ENCODE measurements around the gene RMC1.

Gene RMC1

GRCh38 chr18:23570912-23571504 is 67.7 kb downstream of the RMC1 start:
- ChIA-PET CTCF (no interaction called here), POLR2A (ENCODE audit: low non-redundant PET) (no interaction called here)
- TF ChIP-seq CTCF (conservative IDR thresholded peaks at IDR 0.05; ENCODE audit: low read depth) = no peak
- DNase-seq (ENCODE audit: low spot score) = no peak
- no peak overlapping the region for H3K27ac ChIP-seq

- TF ChIP-seq CTCF (conservative IDR thresholded peaks at IDR 0.05; ENCODE audit: low read depth) = no peak
- H3K27ac ChIP-seq = no peak overlapping the region
- CTCF ChIA-PET = no interaction called here
- no peak for DNase-seq (ENCODE audit: low spot score)
- POLR2A ChIA-PET (ENCODE audit: low non-redundant PET) = no interaction called here
These were observed 68.7 kb downstream of the RMC1 start for GRCh38 chr18:23572012-23572411.

- H3K27ac ChIP-seq = no peak overlapping the region
- DNase-seq (ENCODE audit: low spot score) = no peak
- TF ChIP-seq CTCF (conservative IDR thresholded peaks at IDR 0.05; ENCODE audit: low read depth) = no peak
- ChIA-PET POLR2A (ENCODE audit: low non-redundant PET) (no interaction called here), CTCF (no interaction called here)
These were observed 69.3 kb downstream of the RMC1 start for GRCh38 chr18:23572570-23572969.

GRCh38 chr18:23573020-23573419 is 69.7 kb downstream of the RMC1 start:
- DNase-seq (ENCODE audit: low spot score) = no peak
- no peak overlapping the region for H3K27ac ChIP-seq
- POLR2A ChIA-PET (ENCODE audit: low non-redundant PET) = no interaction called here
- CTCF ChIA-PET = no interaction called here
- no peak for TF ChIP-seq CTCF (conservative IDR thresholded peaks at IDR 0.05; ENCODE audit: low read depth)

GRCh38 chr18:23573626-23574431 is 70.5 kb downstream of the RMC1 start:
- no peak for TF ChIP-seq CTCF (conservative IDR thresholded peaks at IDR 0.05; ENCODE audit: low read depth)
- peak overlapping the region; percentile 62 for H3K27ac ChIP-seq
- DNase-seq (ENCODE audit: low spot score) = peak; percentile 54
- ChIA-PET CTCF (no interaction called here), POLR2A (ENCODE audit: low non-redundant PET) (no interaction called here)

- CTCF ChIA-PET = no interaction called here
- POLR2A ChIA-PET (ENCODE audit: low non-redundant PET) = no interaction called here
- peak overlapping the region; percentile 44 for H3K27ac ChIP-seq
- no peak for TF ChIP-seq CTCF (conservative IDR thresholded peaks at IDR 0.05; ENCODE audit: low read depth)
- DNase-seq (ENCODE audit: low spot score) = no peak
These were observed 71.4 kb downstream of the RMC1 start for GRCh38 chr18:23574611-23575308.

All from RWPE1 (cell line).